Astrocyte (in vitro differentiated cells and primary cell): ENCODE results near the gene RPL6. TPM values are rescaled to one million over a fixed set of nuclear protein-coding genes. Genes with fewer than 3 reads are reported as not detected.
"Not testable (repeated sequence)": the region's sequence is repeated elsewhere in the genome, so short reads cannot be mapped to it uniquely, and the experiment has no call there.

Experiments
- DNase-seq: peaks from one replicate; pipeline ENCODE4 v3.0.0-alpha.2; 2010; ENCODE audit warnings: low read depth
- FAIRE-seq: peaks from 2 replicates; lab custom pipeline; 2011; peaks lifted over from hg19 to GRCh38; lab: Jason Lieb, UNC
- H2AFZ ChIP-seq: 2 replicates; pipeline ENCODE4 v1.6.0; 2012; ENCODE audit warnings: low read depth, low read length, inconsistent platforms
- H3K27ac ChIP-seq: 2 replicates; pipeline ENCODE4 v1.5.1; 2011; ENCODE audit warnings: low read depth, low read length, inconsistent platforms
- H3K27me3 ChIP-seq: 2 replicates; pipeline ENCODE4 v1.6.0; 2011; ENCODE audit warnings: low read length, inconsistent platforms; ENCODE audit not compliant: insufficient read depth
- H3K36me3 ChIP-seq: 2 replicates; pipeline ENCODE4 v1.5.1; 2011; ENCODE audit warnings: low read length, inconsistent platforms; ENCODE audit not compliant: insufficient read depth
- H3K4me1 ChIP-seq: 2 replicates; pipeline ENCODE4 v1.5.1; 2011; ENCODE audit warnings: low read length, inconsistent platforms; ENCODE audit not compliant: insufficient read depth
- H3K4me2 ChIP-seq: 2 replicates; pipeline ENCODE4 v1.6.0; 2012; ENCODE audit warnings: low read length, inconsistent platforms
- H3K4me3 ChIP-seq: 2 replicates; pipeline ENCODE4 v1.5.1; 2011; ENCODE audit warnings: low read depth, mild to moderate bottlenecking, low read length, inconsistent platforms; ENCODE audit not compliant: insufficient read depth
- H3K79me2 ChIP-seq: 2 replicates; pipeline ENCODE4 v1.6.0; 2012; ENCODE audit warnings: mild to moderate bottlenecking, low read length, inconsistent platforms; ENCODE audit not compliant: insufficient read depth
- H3K9ac ChIP-seq: 2 replicates; pipeline ENCODE4 v1.6.0; 2012; ENCODE audit warnings: mild to moderate bottlenecking, low read length, inconsistent platforms
- H3K9me3 ChIP-seq: 2 replicates; pipeline ENCODE4 v1.5.1; 2012; ENCODE audit warnings: low read depth, mild to moderate bottlenecking, low read length, inconsistent platforms; ENCODE audit not compliant: insufficient read depth
- H4K20me1 ChIP-seq: 2 replicates; pipeline ENCODE4 v1.6.0; 2012; ENCODE audit warnings: low read length, inconsistent platforms; ENCODE audit not compliant: insufficient read depth
- H3K27ac Mint-ChIP-seq: one replicate; pipeline ENCODE4 v1.8.0; 2021; ENCODE audit warnings: mild to moderate bottlenecking, mixed read lengths; ENCODE audit not compliant: unreplicated experiment
- H3K27me3 Mint-ChIP-seq: one replicate; pipeline ENCODE4 v1.8.0; 2021; ENCODE audit warnings: low read depth, mixed read lengths; ENCODE audit not compliant: unreplicated experiment
- H3K36me3 Mint-ChIP-seq: one replicate; pipeline ENCODE4 v1.8.0; 2021; ENCODE audit warnings: low read depth, mixed read lengths; ENCODE audit not compliant: unreplicated experiment
- H3K4me1 Mint-ChIP-seq: one replicate; pipeline ENCODE4 v1.8.0; 2021; ENCODE audit warnings: low read depth, mixed read lengths; ENCODE audit not compliant: unreplicated experiment
- H3K4me3 Mint-ChIP-seq: one replicate; pipeline ENCODE4 v1.8.0; 2021; ENCODE audit warnings: mild to moderate bottlenecking, moderate library complexity, mixed read lengths; ENCODE audit not compliant: unreplicated experiment
- H3K9me3 Mint-ChIP-seq: one replicate; pipeline ENCODE4 v1.8.0; 2021; ENCODE audit warnings: mild to moderate bottlenecking, mixed read lengths; ENCODE audit not compliant: unreplicated experiment
- EZH2 ChIP-seq: IDR thresholded peaks from 2 replicates; pipeline ENCODE4 v1.6.1; 2012; ENCODE audit warnings: mild to moderate bottlenecking, low read length, inconsistent platforms; ENCODE audit not compliant: insufficient read depth
- total RNA-seq: library from RNA; stranded (reverse); gene quantifications from 2 replicates; pipeline ENCODE4 v1.2.1, GENCODE V29; 2021
- TF ChIP-seq, protein P1 (sequence below): IDR thresholded peaks from 2 replicates; pipeline ENCODE4 v1.5.1; 2011; ENCODE audit warnings: low read depth, mild to moderate bottlenecking, inconsistent platforms, low read length, moderate library complexity; ENCODE audit not compliant: insufficient read depth

Gene RPL6
- total RNA-seq, 1 donor from 2014 or later, result 1,136 TPM

DNA sequence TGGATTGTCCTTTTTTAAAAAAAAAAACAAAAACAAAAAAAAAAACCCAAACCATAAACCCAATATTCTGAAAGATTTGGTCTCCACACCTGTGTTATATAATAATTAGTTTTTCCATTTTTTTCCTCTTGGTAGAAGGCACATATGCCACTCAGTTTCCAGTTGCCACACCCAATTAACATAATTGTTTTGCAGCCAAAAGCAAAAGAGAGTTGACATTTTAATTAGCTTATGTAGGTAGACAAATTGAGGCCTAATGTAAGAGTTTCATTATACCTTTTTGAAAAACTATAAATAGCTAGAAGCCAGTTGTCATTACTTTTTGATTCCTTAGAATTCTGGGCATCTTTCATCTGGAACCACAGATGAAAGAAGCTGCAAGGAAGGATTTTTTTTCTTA, 30.4 kb upstream of the RPL6 start:
- H3K27me3 Mint-ChIP-seq, result no peaks in the 10 kb centered on the region
- H3K4me3 ChIP-seq, result no peak overlapping the region
- no peak overlapping the region for H3K27ac ChIP-seq
- H3K4me3 Mint-ChIP-seq, result no peak overlapping the region
- no peaks in the 10 kb centered on the region for H3K9me3 ChIP-seq
- peaks cover 90% of the 10 kb centered on the region for H3K79me2 ChIP-seq
- H3K4me1 Mint-ChIP-seq, result no peaks in the 10 kb centered on the region
- TF ChIP-seq, protein P1, sequence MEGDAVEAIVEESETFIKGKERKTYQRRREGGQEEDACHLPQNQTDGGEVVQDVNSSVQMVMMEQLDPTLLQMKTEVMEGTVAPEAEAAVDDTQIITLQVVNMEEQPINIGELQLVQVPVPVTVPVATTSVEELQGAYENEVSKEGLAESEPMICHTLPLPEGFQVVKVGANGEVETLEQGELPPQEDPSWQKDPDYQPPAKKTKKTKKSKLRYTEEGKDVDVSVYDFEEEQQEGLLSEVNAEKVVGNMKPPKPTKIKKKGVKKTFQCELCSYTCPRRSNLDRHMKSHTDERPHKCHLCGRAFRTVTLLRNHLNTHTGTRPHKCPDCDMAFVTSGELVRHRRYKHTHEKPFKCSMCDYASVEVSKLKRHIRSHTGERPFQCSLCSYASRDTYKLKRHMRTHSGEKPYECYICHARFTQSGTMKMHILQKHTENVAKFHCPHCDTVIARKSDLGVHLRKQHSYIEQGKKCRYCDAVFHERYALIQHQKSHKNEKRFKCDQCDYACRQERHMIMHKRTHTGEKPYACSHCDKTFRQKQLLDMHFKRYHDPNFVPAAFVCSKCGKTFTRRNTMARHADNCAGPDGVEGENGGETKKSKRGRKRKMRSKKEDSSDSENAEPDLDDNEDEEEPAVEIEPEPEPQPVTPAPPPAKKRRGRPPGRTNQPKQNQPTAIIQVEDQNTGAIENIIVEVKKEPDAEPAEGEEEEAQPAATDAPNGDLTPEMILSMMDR, result no peak
- TF ChIP-seq EZH2, result no peak
- H3K9me3 Mint-ChIP-seq, result no peaks in the 10 kb centered on the region
- no peak overlapping the region for H3K9ac ChIP-seq
- no peak overlapping the region for H3K4me2 ChIP-seq
- no peak overlapping the region for H2AFZ ChIP-seq
- H3K4me1 ChIP-seq, result peaks cover 3% of the 10 kb centered on the region
- H3K27me3 ChIP-seq, result no peaks in the 10 kb centered on the region
- H3K36me3 ChIP-seq, result no peaks in the 10 kb centered on the region
- peaks cover 71% of the 10 kb centered on the region for H4K20me1 ChIP-seq
- DNase-seq (no peak), FAIRE-seq (no peak)
- H3K27ac Mint-ChIP-seq, result no peak overlapping the region
- peaks cover 2% of the 10 kb centered on the region for H3K36me3 Mint-ChIP-seq

DNA sequence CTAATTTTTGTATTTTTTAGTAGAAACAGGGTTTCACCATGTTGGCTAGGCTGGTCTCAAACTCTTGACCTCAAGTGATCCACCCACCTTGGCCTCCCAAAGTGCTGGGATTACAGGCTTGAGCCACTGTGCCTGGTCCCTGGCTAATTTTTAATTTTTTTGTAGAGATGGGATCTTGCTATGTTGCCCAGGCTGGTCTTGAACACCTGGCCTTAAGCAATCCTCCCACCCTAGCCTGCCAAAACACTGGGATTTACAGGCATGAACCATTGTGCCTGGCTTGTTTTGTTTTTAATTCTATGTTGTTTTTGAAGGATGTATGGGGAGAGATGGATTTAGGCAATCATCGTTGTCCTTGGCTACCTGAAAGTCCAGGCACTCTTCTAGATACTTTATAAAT, 29.2 kb upstream of the RPL6 start:
- H3K4me2 ChIP-seq, H3K27ac ChIP-seq, H3K9me3 ChIP-seq, H3K4me1 ChIP-seq, DNase-seq, H3K36me3 ChIP-seq, H3K4me3 Mint-ChIP-seq, H3K27ac Mint-ChIP-seq, H3K27me3 Mint-ChIP-seq, H3K4me3 ChIP-seq, H3K36me3 Mint-ChIP-seq, H2AFZ ChIP-seq, FAIRE-seq, H3K27me3 ChIP-seq, H3K4me1 Mint-ChIP-seq, H3K9ac ChIP-seq, H3K9me3 Mint-ChIP-seq: not testable (repeated sequence)
- Histone ChIP-seq H4K20me1 (peaks cover 75% of the 10 kb centered on the region), H3K79me2 (peaks cover 92% of the 10 kb centered on the region)

DNA sequence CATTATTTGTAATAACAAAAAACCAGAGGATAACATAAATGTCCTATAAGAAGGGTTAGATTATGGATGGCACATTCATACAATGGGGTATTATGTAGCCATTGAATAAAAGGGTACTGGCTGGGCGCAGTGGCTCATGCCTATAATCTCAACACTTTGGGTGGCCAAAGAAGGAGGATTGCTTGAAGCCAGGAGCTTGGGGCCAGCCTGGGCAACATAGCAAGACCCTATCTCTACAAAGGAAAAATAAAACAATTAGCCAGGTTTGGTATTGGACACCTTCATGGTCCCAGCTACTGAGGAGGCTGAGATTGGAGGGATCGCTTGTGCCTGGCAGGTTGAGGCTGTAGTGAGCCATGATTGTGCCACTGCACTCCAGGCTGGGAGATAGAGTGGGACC, 24.1 kb upstream of the RPL6 start:
- no peak for DNase-seq
- no peaks in the 10 kb centered on the region for H3K27me3 ChIP-seq

More for the DNA sequence above, 24.1 kb upstream of the RPL6 start:
- Histone ChIP-seq H3K9me3 (no peaks in the 10 kb centered on the region), H3K4me1 (peaks cover 3% of the 10 kb centered on the region), H4K20me1 (peaks cover 87% of the 10 kb centered on the region), H3K4me2 (no peak overlapping the region), H3K27ac (no peak overlapping the region), H3K4me3 (no peak overlapping the region), H3K9ac (no peak overlapping the region), H3K79me2 (peaks cover 98% of the 10 kb centered on the region), H2AFZ (no peak overlapping the region), H3K36me3 (no peaks in the 10 kb centered on the region)
- Mint-ChIP-seq H3K36me3 (peaks cover 2% of the 10 kb centered on the region), H3K27ac (no peak overlapping the region), H3K27me3 (no peaks in the 10 kb centered on the region), H3K4me3 (no peak overlapping the region), H3K4me1 (peaks cover 1% of the 10 kb centered on the region), H3K9me3 (no peaks in the 10 kb centered on the region)
- FAIRE-seq, result no peak
- TF ChIP-seq, protein P1, result no peak
